RPMI7951 (cell line): ENCODE results near the gene BANP. TPM values are rescaled to one million over a fixed set of nuclear protein-coding genes. Genes with fewer than 3 reads are reported as not detected.
"Not testable (repeated sequence)": the region's sequence is repeated elsewhere in the genome, so short reads cannot be mapped to it uniquely, and the experiment has no call there.

ENCODE experiments used
- DNase-seq: peaks from one replicate; pipeline ENCODE4 v3.0.0-alpha.2; 2012; ENCODE audit warnings: low read depth
- total RNA-seq: library from RNA; depleted of rRNA; stranded (reverse); fragments of >200 nt; shearing (Covaris generic); gene quantifications from 2 replicates; pipeline ENCODE4 v1.2.3, GENCODE V29; 2014

BANP gene
- total RNA-seq, 1 experiment from 2014 or later: 15.3 TPM

DNA sequence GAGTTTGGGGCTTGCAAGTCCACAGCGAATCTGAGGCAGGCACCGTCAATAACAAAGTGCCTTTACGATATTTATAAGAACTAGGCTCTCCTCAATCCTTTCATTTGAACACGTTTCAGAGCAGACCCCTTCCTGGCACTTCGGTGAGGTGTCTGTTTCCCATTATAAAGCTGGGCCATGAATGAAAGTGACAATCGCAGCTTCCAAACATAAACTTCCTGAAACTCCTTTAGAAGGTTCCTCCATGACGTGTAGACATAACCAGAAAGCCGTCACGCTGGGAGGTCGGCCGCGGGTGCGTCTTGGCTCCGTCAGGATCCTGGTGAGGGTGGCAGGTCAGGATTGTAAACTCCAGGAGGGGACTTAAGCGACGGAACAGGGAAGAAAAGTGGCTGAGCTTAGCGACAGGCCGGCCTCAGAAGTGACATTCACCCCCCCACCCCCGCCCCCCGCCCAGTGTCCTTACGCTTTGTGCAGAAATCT is 150.4 kb downstream of the BANP start:
- DNase-seq: not testable (repeated sequence)

DNA sequence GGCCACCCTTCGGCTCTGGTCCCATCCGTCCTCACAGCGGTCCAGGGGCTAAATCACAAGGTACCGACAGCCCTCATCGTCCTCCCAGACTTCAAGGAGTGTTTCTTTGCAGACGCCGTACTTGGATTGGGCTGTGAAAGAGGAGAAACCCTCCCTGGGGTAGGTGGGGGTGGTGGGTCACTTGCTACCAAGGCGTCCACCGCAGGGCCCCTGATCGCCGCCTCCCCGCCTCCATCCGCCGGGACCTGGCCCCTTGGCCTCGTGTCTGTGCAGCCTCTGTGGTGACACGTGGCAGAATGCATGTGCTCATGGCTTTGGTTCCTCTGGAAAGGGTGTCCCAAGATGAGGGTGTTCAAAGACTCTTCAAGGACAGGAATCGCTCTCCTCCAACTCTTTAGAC is 151.4 kb downstream of the BANP start:
- no peak for DNase-seq

GRCh38 chr16:88103011-88103410 is 151.8 kb downstream of the BANP start:
- DNase-seq: no peak

DNA sequence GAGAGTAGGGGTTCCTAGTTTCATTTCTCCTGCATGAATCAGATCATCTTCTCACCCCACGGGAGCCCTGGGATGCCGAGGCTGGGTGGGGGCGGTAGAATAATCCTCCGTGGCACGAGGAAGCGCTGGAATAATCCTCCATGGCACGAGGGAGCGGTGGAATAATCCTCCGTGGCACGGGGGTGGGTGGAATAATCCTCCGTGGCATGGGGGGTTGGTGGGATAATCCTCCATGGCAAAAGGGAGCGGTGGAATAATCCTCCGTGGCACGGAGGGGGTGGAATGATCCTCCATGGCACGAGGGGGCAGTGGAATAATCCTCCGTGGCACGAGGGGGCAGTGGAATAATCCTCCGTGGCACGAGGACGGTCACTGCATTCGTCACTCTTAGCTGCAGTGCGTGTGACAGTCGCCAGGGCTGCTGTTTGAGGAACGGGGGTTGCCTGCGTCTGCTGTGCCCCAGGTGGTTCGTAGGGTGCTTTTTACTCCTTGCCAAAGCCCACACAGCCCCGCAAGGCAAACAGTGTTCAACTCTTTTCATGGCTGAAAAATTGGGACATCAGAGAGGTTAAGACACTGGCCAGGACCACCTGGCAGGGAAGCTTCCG is 152.5 kb downstream of the BANP start:
- DNase-seq: no peak

- DNase-seq: not testable (repeated sequence)
Observed at GRCh38 chr16:88104363-88104762, 153.1 kb downstream of the BANP start.

DNA sequence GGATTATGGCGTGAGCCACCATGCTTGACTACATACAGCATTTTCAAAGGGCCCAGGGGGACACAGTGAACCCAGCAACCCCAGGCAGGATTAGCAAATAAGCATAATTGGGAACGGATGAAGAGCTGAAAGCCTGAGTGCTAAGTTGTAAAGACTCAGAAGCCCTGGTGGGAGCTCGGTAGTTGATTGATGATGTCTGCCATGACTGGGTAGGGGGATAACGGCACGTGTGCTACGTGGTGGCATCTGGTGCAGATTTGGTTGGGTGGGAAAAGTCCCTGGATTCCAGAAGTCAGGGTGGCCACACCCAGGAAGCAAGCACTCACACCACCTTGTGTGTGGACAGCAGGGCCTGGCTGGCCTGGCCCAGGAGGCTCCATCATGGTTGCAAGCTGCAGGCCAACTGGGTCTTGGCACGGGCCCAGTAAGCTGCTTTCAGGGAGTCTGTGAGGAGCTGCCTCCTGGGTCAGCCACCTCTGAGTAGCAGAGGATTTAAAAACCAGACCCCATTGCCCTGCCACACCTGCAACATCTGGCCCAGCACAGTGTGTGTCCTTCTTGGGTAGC is 154.4 kb downstream of the BANP start:
- DNase-seq: not testable (repeated sequence)

- not testable (repeated sequence) for DNase-seq
Observed at GRCh38 chr16:88106566-88106965, 155.3 kb downstream of the BANP start.

DNA sequence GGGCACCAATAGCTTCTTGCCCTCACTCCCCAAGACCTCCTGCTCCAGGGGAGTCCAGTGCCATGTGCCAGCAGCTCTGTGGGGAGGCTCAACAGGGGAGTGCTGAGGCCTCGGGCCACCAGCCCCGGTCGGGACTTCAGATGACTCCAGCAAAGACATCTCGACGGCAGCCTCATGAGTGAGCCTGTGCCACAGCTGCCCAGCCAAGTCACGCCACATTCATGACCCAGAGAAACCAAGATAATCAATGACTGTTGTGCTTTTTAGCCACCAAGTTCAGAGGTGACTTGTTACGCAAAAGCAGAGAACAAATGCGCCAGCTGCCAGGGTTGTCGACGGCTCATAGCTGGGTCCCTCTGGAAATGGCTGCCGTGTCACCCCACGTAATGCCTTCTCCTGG is 157.5 kb downstream of the BANP start:
- no peak for DNase-seq

GRCh38 chr16:88109726-88110621 is 158.7 kb downstream of the BANP start:
- not testable (repeated sequence) for DNase-seq

DNA sequence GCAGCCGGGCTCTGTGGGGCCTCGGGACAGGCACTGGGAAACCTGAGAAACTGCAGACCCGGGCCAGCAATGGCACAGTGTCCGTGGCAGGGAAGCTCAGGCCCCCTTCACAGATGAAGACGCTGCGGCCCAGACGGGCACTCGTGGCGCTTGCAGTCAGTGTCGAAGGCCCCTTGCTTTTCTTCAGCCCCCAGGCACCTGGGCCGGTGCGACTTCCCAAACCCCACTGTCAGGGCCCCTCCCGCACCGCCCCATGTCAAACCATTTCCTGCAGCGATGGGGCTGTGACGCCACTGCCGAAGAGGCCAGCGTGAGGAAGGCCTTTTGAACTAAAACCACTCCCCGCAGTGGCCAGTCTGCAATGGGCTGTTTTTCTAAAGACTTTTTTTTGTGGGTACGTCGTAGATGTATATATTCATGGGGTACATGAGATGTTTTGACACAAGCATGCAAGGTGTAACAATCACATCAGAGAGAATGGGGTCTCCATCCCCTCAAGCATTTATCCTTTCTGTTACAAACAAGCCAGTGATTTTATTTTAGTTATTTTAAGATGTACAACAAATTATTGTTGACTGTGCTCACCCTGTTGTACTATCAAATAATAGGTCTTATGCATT is 159.8 kb downstream of the BANP start:
- DNase-seq: not testable (repeated sequence)

DNA sequence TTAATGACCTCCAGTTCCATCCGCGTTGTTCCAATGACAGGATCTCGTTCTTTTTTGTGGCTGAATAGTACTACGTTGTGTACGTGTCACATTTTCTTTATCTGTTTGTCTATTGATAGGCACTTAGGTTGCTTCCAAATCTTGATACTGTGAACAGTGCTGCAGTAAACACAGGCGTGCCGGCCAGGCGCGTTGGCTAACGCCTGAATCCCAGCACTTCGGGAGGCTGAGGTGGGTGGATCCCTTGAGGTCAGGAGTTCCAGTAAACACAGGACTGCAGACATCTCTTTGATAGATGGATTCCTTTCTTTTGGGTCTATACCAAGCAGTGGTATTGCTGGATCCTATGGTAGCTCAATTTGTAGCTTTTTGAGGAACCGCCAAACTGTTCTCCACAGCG is 160.7 kb downstream of the BANP start:
- not testable (repeated sequence) for DNase-seq

DNA sequence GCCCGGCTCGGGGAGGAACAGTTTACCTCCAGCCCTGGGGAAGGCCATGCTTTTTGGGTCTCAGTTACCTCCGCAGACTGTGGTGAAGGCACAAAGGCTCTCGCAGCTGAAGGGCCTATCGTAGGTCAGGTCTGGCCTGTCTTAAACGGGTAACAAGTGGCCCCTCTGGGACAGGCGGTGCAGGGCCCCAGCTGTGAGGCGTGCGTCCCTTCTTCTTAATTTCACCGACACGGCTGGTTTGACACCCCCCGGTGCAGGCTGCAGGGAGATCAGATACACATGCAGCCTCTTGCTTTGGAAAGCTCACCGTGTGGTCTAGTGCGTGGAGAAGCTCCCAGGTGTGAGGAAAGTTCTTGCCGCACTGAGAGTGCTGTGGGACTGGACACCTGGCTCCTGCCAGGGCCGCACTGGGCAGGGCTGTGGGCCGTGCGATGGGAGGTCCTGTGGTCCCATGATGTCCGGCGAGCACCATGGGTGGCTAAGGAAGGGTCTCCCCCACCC is 162.4 kb downstream of the BANP start:
- no peak for DNase-seq

DNA sequence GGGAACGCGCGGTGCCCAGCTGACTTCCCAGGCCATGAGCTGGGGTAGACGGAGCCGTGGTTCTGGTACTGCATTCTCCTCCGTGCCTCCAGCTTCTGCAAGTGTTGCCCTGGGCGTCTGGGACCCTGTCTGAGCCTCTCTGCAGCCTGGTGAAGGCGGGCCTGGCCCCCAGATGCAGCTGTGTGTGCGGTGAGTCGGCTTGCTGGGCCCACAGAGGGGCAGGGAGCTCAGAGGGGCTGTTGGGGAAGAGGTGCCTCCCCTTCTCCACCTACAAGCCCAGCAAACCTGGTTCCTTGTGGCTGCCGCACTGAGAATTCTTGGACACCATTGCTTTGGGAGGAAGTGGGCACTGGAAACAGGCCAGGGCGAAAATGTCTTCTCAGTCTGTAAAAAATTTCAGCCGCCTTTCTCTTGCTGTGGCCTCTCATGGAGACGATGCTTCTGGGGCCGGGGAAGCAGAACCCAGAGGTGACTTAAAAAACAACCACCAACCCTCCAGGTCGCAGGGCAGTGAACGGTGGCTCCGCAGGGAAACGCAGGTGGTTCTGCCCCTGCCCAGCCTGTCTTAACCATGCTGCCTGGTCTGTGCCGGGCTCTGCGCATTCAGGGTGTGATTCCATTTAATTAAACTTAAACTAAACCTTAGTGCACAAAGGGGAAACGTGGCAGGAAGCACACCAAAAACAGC is 163.5 kb downstream of the BANP start:
- not testable (repeated sequence) for DNase-seq

DNA sequence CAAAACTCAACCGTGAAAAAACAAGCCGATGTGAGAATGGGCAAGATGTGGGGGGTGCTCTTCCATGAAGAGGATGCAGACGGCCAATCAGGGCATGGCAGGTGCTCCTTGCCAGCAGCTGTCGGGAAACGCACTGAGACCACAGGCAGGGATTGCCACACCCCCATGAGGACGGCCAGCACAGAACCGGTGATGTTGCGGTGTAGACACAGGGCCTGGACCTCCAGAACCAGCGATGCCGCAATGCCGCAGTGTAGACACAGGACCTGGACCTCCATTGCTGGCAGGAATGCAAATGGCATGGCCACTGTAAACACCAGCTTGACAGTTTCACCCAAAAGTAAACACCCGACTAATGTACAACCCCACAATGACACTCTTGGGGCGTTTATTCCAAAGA is 164.9 kb downstream of the BANP start:
- DNase-seq: no peak

DNA sequence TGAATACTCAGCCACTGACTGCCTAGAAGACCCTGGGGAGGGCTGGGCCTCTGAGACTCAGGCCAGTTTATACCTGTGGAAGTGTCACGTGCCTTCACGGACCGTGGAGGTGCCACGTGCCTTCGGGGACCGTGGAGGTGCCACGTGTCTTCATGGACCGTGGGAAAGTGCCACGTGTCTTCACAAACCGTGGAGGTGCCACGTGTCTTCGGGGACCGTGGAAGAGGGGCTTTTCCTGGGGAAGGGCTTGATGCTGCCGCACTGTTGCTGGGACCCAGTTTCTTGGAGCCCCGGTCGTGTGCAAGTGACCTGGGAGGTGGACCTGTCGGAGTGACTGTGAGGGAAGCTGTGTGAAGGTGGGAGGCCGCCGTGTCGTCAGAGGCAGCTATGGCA is 166.2 kb downstream of the BANP start:
- no peak for DNase-seq

DNA sequence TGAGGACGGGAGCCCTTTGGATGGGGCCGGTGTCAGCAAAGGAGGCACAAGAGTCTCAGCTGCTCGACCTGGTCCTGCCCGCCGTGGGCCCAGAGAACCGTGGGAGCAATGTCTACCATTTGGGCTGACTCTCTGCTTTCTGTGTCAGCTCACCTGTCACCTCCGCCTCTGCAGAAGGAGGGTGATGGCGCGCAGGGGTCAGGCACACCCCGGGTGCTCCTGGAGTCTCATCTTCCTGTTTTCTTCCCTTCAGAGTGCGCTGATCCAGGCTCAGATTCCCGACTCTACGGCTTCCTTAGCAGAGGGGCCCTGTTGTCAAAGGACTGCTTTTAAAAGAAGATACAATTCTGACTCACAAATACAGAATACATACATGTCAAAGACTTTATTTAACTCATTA is 167.1 kb downstream of the BANP start:
- no peak for DNase-seq

DNA sequence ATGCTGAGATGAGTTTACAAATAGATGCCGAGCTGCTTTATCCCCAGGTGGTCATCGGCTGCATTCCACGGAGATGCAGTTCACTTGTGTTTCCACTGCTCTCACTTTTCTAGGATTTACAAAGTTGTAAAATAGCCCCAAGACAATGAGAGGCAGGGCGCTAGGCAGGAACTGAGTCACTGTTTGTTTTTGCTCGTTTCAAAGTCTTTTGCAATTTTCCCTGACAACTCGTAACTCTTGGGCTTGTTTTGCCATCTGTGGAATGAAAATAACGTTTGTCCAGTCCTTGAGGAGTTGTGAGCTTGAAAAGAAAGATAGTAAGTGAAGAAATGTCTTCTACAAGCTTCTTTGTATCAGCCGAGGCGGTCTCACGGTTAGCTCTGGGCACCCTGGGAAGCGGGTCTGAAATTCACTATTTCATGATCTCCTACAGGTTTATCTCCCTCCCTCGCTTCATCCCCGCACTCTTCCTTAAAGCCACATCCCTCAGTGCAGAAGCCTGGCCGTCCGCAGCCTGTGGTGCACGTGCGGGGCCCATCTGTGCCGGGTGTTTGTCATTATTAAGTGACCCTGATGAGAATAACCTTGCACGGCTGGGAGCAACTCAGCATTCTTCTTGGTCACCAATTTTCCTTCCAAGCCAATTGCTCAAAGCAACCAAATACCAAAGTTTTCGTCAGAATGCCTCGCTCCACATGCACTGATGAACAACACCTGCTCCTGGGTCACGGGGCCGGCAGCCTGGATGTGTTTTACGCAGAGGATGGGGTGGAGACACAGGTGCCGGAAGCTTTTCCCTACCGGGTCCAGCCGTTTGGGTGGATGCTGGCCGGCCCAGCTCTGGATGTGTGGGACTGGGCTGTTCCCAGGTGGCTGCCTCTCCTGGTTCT is 167.9 kb downstream of the BANP start:
- peak; percentile 91 for DNase-seq

- DNase-seq: not testable (repeated sequence)
Observed at GRCh38 chr16:88119881-88120751, 168.9 kb downstream of the BANP start.

DNA sequence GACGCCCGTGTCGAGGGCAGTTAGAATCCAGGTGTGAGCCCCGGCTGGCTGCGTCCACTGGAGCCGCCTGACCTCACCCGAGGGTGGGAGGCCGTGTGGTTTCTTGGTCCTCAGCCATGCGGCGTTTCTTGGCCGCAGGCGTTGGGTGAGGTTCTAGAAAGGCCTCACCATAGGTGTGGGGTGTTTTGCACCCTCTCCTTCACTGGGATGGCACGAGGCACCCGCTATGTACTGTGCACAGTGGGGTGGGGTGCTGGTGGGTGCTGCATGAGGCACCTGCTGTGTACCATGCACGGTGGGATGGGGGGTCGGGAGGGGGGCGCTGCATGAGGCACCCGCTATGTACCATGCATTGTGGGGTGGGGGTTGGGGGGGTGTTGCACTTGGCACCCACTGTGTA is 169.6 kb downstream of the BANP start:
- DNase-seq: no peak
